Spinal cord (tissue), 10 donors: ENCODE data around the gene SSX2IP. TPM values are rescaled to one million over a fixed set of nuclear protein-coding genes. Genes with fewer than 3 reads are reported as not detected.

Experiments used
- DNase-seq, 6 donors: peaks; one replicate each; pipeline versions ENCODE4 v3.0.0 to v3.0.0-alpha.2; 2013 to 2015; ENCODE audit warnings: low spot score in 6 of 6, low read depth in 4 of 6
- H3K27ac ChIP-seq: one replicate; pipeline ENCODE4 v1.5.1; 2013; ENCODE audit warnings: low read depth, low read length, control low read depth
- H3K27me3 ChIP-seq: one replicate; pipeline ENCODE4 v1.6.1; 2013; ENCODE audit warnings: low read length; ENCODE audit not compliant: control insufficient read depth, insufficient read depth
- H3K36me3 ChIP-seq: one replicate; pipeline ENCODE4 v1.6.1; 2013; ENCODE audit warnings: low read length; ENCODE audit not compliant: control insufficient read depth, insufficient read depth
- H3K4me1 ChIP-seq: one replicate; pipeline ENCODE4 v1.6.1; 2013; ENCODE audit warnings: low read length; ENCODE audit not compliant: control insufficient read depth, insufficient read depth
- H3K4me3 ChIP-seq: one replicate; pipeline ENCODE4 v1.5.1; 2013; ENCODE audit warnings: low read depth, low read length, control low read depth
- H3K9me3 ChIP-seq: one replicate; pipeline ENCODE4 v1.6.1; 2013; ENCODE audit warnings: low read length; ENCODE audit not compliant: control insufficient read depth, insufficient read depth
- WGBS: methylation state at CpG from one replicate; pipeline ENCODE4 v1.1.5; 2013; ENCODE audit warnings: missing lambda C conversion rate; ENCODE audit not compliant: insufficient coverage; 5-methylcytosine and 5-hydroxymethylcytosine counted together
- polyA plus RNA-seq, 2 donors: library from polyadenylated mRNA; unstranded; fragments of 120-200 nt; gene quantifications; one replicate each; pipeline ENCODE4 v1.2.1, GENCODE V29; 2013; ENCODE audit not compliant: insufficient read length in 2 of 2
- total RNA-seq, 2 donors: library from RNA; depleted of rRNA in 1 of 2; stranded (reverse); fragments of 120-200 nt in 1 of 2; fragments of >200 nt in 1 of 2; gene quantifications; one replicate each; pipeline versions ENCODE4 v1.2.3 to v1.2.4, GENCODE V29; 2013 to 2014
- donor health status: healthy.

SSX2IP gene
- total and polyA plus RNA-seq, 4 donors = 14.9 to 29.7 (median 21.5) TPM

GRCh38 chr1:84613026-84613425 is 77.2 kb downstream of the SSX2IP start:
- DNase-seq = no peak
- H3K27ac ChIP-seq = no peak overlapping the region

GRCh38 chr1:84611796-84612195 is 78.5 kb downstream of the SSX2IP start:
- Histone ChIP-seq H3K9me3 (peaks cover 2% of the 10 kb centered on the region), H3K27me3 (no peaks in the 10 kb centered on the region), H3K4me3 (no peak overlapping the region), H3K27ac (no peak overlapping the region), H3K36me3 (no peaks in the 10 kb centered on the region), H3K4me1 (no peaks in the 10 kb centered on the region)
- DNase-seq = peak in 1 of 6 donors; percentile 15
- 7% methylated on average over 2 of the region's 3 CpGs for WGBS

More at GRCh38 chr1:84613026-84613425, 77.2 kb downstream of the SSX2IP start:
- Histone ChIP-seq H3K4me3 (no peak overlapping the region), H3K27me3 (no peaks in the 10 kb centered on the region), H3K9me3 (no peaks in the 10 kb centered on the region), H3K4me1 (no peaks in the 10 kb centered on the region), H3K36me3 (no peaks in the 10 kb centered on the region)
- WGBS = 80% methylated on average over 1 of the region's 2 CpGs

- Histone ChIP-seq H3K36me3 (no peaks in the 10 kb centered on the region), H3K4me1 (no peaks in the 10 kb centered on the region), H3K27me3 (no peaks in the 10 kb centered on the region), H3K9me3 (peaks cover 3% of the 10 kb centered on the region), H3K4me3 (no peak overlapping the region), H3K27ac (no peak overlapping the region)
- DNase-seq = no peak
- WGBS = no CpG with 5 or more reads among the region's 1 CpG
Measured at GRCh38 chr1:84611091-84611490, 79.2 kb downstream of the SSX2IP start.

DNA sequence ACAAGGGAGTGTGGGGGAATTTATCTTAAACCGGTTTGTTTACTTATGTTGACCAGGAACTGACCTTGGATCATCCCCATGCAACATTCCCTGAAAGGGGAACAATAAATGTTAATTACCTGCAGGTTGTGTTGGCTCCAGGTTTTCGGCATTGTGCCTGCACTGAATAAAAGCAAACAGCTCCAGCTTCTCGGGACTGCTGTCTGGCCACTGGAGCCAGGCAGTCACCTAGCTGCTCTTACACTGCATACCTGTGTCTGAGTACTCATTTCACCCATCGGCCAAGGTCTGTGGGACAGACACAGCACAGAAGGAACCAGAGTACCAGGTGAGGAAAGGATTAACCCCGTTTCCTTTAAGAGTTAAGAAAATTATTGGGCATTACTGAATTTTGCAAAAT is 83.3 kb downstream of the SSX2IP start:
- Histone ChIP-seq H3K36me3 (no peaks in the 10 kb centered on the region), H3K4me1 (no peaks in the 10 kb centered on the region), H3K27me3 (no peaks in the 10 kb centered on the region), H3K27ac (no peak overlapping the region), H3K9me3 (peaks cover 16% of the 10 kb centered on the region), H3K4me3 (no peak overlapping the region)
- no peak for DNase-seq
- WGBS = 90% methylated on average over 2 of the region's 5 CpGs

GRCh38 chr1:84605157-84605556 is 85.1 kb downstream of the SSX2IP start:
- 100% methylated on average over 1 of the region's 1 CpG for WGBS
- DNase-seq = no peak
- H3K36me3 ChIP-seq = no peaks in the 10 kb centered on the region
- H3K4me1 ChIP-seq = no peaks in the 10 kb centered on the region
- H3K27me3 ChIP-seq = no peaks in the 10 kb centered on the region
- peaks cover 16% of the 10 kb centered on the region for H3K9me3 ChIP-seq
- H3K27ac ChIP-seq = no peak overlapping the region
- H3K4me3 ChIP-seq = no peak overlapping the region

DNA sequence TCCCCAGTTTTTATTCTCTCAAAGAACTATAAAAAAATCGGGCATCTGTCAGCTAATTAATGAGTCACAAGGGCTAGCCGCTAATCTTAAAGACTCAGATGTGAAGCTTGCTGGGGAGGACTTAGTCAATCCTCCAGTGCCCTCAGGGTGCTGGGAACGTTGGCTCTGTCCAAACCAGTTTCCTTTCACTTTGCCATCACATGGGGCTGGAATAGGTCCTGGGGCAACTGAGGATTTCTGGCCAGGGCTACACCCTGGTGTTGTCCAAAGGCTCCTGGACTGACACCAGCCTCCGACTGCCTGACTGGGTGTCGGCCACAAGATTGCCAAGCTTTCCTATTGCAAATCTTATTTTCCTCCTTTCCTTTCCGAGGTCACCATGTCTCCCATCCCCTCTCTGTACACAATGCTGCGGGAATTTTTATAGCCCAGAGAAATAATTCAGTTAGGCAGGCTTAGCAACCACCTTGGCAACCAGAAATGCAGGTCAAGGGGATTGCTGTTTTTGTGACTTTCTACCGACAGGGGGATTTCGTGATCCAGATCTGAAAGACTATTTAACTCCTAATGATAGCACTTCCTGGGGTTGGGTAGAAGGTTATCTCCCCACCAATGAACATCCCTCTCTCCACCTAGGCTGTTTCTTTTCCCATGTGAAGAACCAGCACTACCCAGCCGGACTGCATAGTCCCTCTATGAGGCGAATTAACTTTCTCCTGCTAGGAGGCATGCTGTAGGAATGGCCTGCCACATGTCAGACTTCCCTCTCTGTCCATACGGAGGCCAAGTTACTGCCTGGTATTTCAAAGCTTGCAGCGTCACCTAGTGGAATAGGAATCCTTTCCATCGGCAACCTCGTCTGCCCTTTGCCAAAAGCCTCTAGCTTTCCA is 86.1 kb downstream of the SSX2IP start:
- 76% methylated on average over 8 of the region's 15 CpGs for WGBS
- H3K4me3 ChIP-seq = no peak overlapping the region
- H3K4me1 ChIP-seq = no peaks in the 10 kb centered on the region
- no peaks in the 10 kb centered on the region for H3K36me3 ChIP-seq
- no peaks in the 10 kb centered on the region for H3K27me3 ChIP-seq
- H3K9me3 ChIP-seq = peaks cover 16% of the 10 kb centered on the region
- DNase-seq = no peak
- no peak overlapping the region for H3K27ac ChIP-seq

DNA sequence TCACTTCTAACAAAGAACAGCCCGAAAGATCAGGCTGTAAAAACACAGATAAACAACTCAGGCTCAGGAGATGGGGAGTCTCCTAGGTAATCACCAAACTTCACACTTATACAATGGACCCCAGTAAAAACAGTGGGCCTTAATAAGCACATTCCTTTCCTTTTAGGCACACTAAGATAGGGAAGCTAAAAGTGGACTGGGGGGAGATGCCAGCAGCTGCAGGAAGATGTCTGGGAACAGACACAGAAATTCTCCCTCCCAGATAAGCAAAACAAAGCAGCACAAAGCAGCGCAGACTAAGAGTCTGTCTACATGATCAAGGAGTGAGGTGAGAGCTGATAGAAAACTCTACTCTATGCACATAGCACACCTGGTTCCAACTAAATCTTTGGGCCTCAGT is 87.0 kb downstream of the SSX2IP start:
- DNase-seq = no peak
- Histone ChIP-seq H3K4me1 (no peaks in the 10 kb centered on the region), H3K27me3 (no peaks in the 10 kb centered on the region), H3K4me3 (no peak overlapping the region), H3K9me3 (peaks cover 16% of the 10 kb centered on the region), H3K27ac (no peak overlapping the region), H3K36me3 (no peaks in the 10 kb centered on the region)
- 50% methylated on average over 1 of the region's 2 CpGs for WGBS

- no peak overlapping the region for H3K4me3 ChIP-seq
- no peaks in the 10 kb centered on the region for H3K36me3 ChIP-seq
- no peak overlapping the region for H3K27ac ChIP-seq
- WGBS = 100% methylated on average over 4 of the region's 5 CpGs
- DNase-seq = no peak
- no peaks in the 10 kb centered on the region for H3K27me3 ChIP-seq
- peaks cover 12% of the 10 kb centered on the region for H3K9me3 ChIP-seq
- no peaks in the 10 kb centered on the region for H3K4me1 ChIP-seq
Measured at GRCh38 chr1:84600796-84601195, 89.5 kb downstream of the SSX2IP start.

- H3K4me3 ChIP-seq = no peak overlapping the region
- 66% methylated on average over 2 of the region's 5 CpGs for WGBS
- H3K4me1 ChIP-seq = no peaks in the 10 kb centered on the region
- DNase-seq = peak in 1 of 6 donors; percentile 27
- no peaks in the 10 kb centered on the region for H3K27me3 ChIP-seq
- no peak overlapping the region for H3K27ac ChIP-seq
- no peaks in the 10 kb centered on the region for H3K36me3 ChIP-seq
- no peaks in the 10 kb centered on the region for H3K9me3 ChIP-seq
Measured at GRCh38 chr1:84598846-84599741, 91.2 kb downstream of the SSX2IP start.
